GM12878 (cell line): ENCODE measurements around the gene EPB41L4A. TPM values are rescaled to one million over a fixed set of nuclear protein-coding genes. Genes with fewer than 3 reads are reported as not detected.
A peak's percentile ranks its signal among the peaks of the same experiment; 100 is the strongest.

ENCODE experiments used
- ATAC-seq: fragments of 200-7000 bp; cut with Tn5 transposase; 3 replicates; pipeline ENCODE4 v1.9.1; 2020; ENCODE audit warnings: mild to moderate bottlenecking, moderate library complexity
- BruUV-seq: library from RNA; stranded (reverse); fragments of 400-500 nt; replicated peaks from 2 replicates; lab custom pipeline; 2021; lab: Mats Ljungman, UMichigan
- CTCF ChIA-PET: fragments of 300-600 bp; sonication (Branson Sonifier 250); formaldehyde crosslinking; extraction: SDS; loops from one replicate; lab custom pipeline; 2021; ENCODE audit warnings: inconsistent platforms; lab: Yijun Ruan, JAX
- POLR2A ChIA-PET: fragments of 350-600 bp; formaldehyde crosslinking; extraction: SDS; loops from one replicate; lab custom pipeline; 2021; ENCODE audit warnings: inconsistent platforms; lab: Charles Lee
- RAD21 ChIA-PET: fragments of 300-600 bp; sonication (Branson Sonifier 250); formaldehyde crosslinking; loops from one replicate; lab custom pipeline; 2023; ENCODE audit warnings: antibody characterized with exemption; ENCODE audit not compliant: unreplicated experiment; lab: Charles Lee
- SMC1A ChIA-PET: fragments of 300-600 bp; sonication (Branson Sonifier 250); formaldehyde crosslinking; loops from one replicate; lab custom pipeline; 2023; ENCODE audit not compliant: unreplicated experiment, uncharacterized antibody; lab: Charles Lee
- DNase-seq: peaks from one replicate; pipeline ENCODE4 v3.0.0-alpha.2; 2011; ENCODE audit warnings: low read depth, low spot score
- FAIRE-seq: peaks from 3 replicates; lab custom pipeline; 2011; peaks lifted over from hg19 to GRCh38; lab: Jason Lieb, UNC
- H2AFZ ChIP-seq: 2 replicates; pipeline ENCODE4 v1.6.0; 2011; ENCODE audit warnings: low read depth, low read length, control low read depth; ENCODE audit not compliant: control insufficient read depth
- H3K27ac ChIP-seq: 2 replicates; pipeline ENCODE4 v1.5.1; 2011; ENCODE audit warnings: control low read depth; ENCODE audit not compliant: control insufficient read depth, insufficient read depth
- H3K27me3 ChIP-seq, 2 experiments: replicated peaks in 1 of 2; 2 replicates each; pipeline versions ENCODE4 v1.6.0 to v1.6.1; 2011; ENCODE audit warnings: low read length in 1 of 2; ENCODE audit not compliant: control insufficient read depth in 2 of 2, insufficient read depth in 2 of 2
- H3K36me3 ChIP-seq, 2 experiments: 2 replicates each; pipeline ENCODE4 v1.5.1; 2011; ENCODE audit warnings: low read length in 1 of 2; ENCODE audit not compliant: control insufficient read depth in 2 of 2, insufficient read depth in 2 of 2
- H3K4me1 ChIP-seq: 2 replicates; pipeline ENCODE4 v1.6.1; 2011; ENCODE audit warnings: mild to moderate bottlenecking, low read length, moderate library complexity, mixed read lengths; ENCODE audit not compliant: control insufficient read depth, insufficient read depth
- H3K4me2 ChIP-seq: 2 replicates; pipeline ENCODE4 v1.6.0; 2011; ENCODE audit warnings: control low read depth; ENCODE audit not compliant: control insufficient read depth, insufficient read depth
- H3K4me3 ChIP-seq: fragments of 200-600 bp; sonication (generic); 2 replicates; pipeline ENCODE4 v1.5.1; 2016
- H3K79me2 ChIP-seq: 2 replicates; pipeline ENCODE4 v1.6.0; 2011; ENCODE audit warnings: low read length; ENCODE audit not compliant: control insufficient read depth, insufficient read depth
- H3K9ac ChIP-seq: 2 replicates; pipeline ENCODE4 v1.8.0; 2011; ENCODE audit warnings: low read length, control low read depth, mixed read lengths; ENCODE audit not compliant: control insufficient read depth, insufficient read depth
- H3K9me3 ChIP-seq: replicated peaks from 3 replicates; pipeline ENCODE4 v1.5.1; 2011; ENCODE audit warnings: mild to moderate bottlenecking, low read length; ENCODE audit not compliant: control insufficient read depth, insufficient read depth
- H4K20me1 ChIP-seq: 2 replicates; pipeline ENCODE4 v1.6.0; 2011; ENCODE audit not compliant: control insufficient read depth, insufficient read depth
- ATF7 ChIP-seq: fragments of 450-650 bp; IDR thresholded peaks from 2 replicates; pipeline ENCODE4 v1.6.1; 2016; ENCODE audit warnings: low read depth, mild to moderate bottlenecking
- CHD4 ChIP-seq: fragments of 200-600 bp; sonication (generic); IDR thresholded peaks from 2 replicates; pipeline ENCODE4 v1.6.1; 2016; ENCODE audit warnings: mild to moderate bottlenecking
- HDAC6 ChIP-seq: fragments of 200-600 bp; sonication (generic); IDR thresholded peaks from one replicate; pipeline ENCODE4 v1.8.0; 2017; ENCODE audit warnings: antibody characterized with exemption; ENCODE audit not compliant: unreplicated experiment
- IRF4 ChIP-seq: IDR thresholded peaks from 2 replicates; pipeline ENCODE4 v1.6.1; 2011; ENCODE audit warnings: low read depth, low read length
- JUNB ChIP-seq: IDR thresholded peaks from 2 replicates; pipeline ENCODE4 v1.6.1; 2016; ENCODE audit warnings: antibody characterized with exemption, mild to moderate bottlenecking
- MTA3 ChIP-seq: IDR thresholded peaks from 2 replicates; pipeline ENCODE4 v1.6.1; 2012; ENCODE audit warnings: low read length, inconsistent platforms, borderline replicate concordance
- NFIC ChIP-seq: IDR thresholded peaks from 2 replicates; pipeline ENCODE4 v1.6.1; 2012; ENCODE audit warnings: low read depth, mild to moderate bottlenecking, inconsistent platforms, low read length, moderate library complexity
- RFX5 ChIP-seq: IDR thresholded peaks from 2 replicates; pipeline ENCODE4 v1.6.1; 2011; ENCODE audit warnings: low read depth, low read length, improper control_type of control experiment
- SIX5 ChIP-seq: IDR thresholded peaks from 2 replicates; pipeline ENCODE4 v1.6.1; 2011; ENCODE audit warnings: mild to moderate bottlenecking, low read depth, low read length, moderate library complexity; ENCODE audit not compliant: severe bottlenecking
- ZNF622 ChIP-seq: fragments of 450-650 bp; IDR thresholded peaks from 2 replicates; pipeline ENCODE4 v1.6.1; 2017; ENCODE audit warnings: mild to moderate bottlenecking, inconsistent platforms
- WGBS: methylation state at CpG from one replicate; pipeline ENCODE4 v1.1.6; 2016; ENCODE audit warnings: low lambda C conversion rate; ENCODE audit not compliant: insufficient replicate concordance, insufficient coverage; ENCODE audit errors: missing lambda C conversion rate; 5-methylcytosine and 5-hydroxymethylcytosine counted together
- in situ Hi-C: fragments of 300-500 bp; cut with MboI; formaldehyde crosslinking; loops from 9 replicates; pipeline ENCODE4 v1.14.3; 2018; ENCODE audit warnings: mixed read lengths
- intact Hi-C: fragments of 100-400 bp; cut with micrococcal nuclease; formaldehyde crosslinking; loops from one replicate; pipeline ENCODE4 v1.14.2; 2022; ENCODE audit not compliant: unreplicated experiment
- polyA plus RNA-seq, 11 experiments: library from polyadenylated mRNA; depleted of rRNA in 4 of 11; unstranded in 6 of 11; stranded (reverse) in 5 of 11; fragments of >200 nt; fragmentation: Nextera tagmentation in 4 of 11; fragmentation: Illumina TruSeq in 1 of 11; extraction: Ambion mirVana in 4 of 11; extraction: Trizol in 1 of 11; gene quantifications; 1 replicate in 1 of 11; 2 replicates in 10 of 11; pipeline versions ENCODE4 v1.2.1 to v1.2.3, GENCODE V29; 2011 to 2016; ENCODE audit warnings: inconsistent platforms in 2 of 11, missing spikeins in 2 of 11, low read depth in 1 of 11
- total RNA-seq, 4 experiments: library from RNA; depleted of rRNA in 3 of 4; stranded (reverse); fragments of >200 nt in 3 of 4; fragmentation: Illumina TruSeq in 1 of 4; extraction: Trizol in 1 of 4; gene quantifications; 2 replicates each; pipeline versions ENCODE4 v1.2.1 to v1.2.3, GENCODE V29; 2013 to 2021
- TF ChIP-seq, protein P1 (sequence below): fragments of 450-650 bp; formaldehyde crosslinking; IDR thresholded peaks from 2 replicates; pipeline ENCODE4 v1.4.0; 2020; ENCODE audit warnings: mild to moderate bottlenecking, moderate library complexity

Gene EPB41L4A
- total and polyA plus RNA-seq, 10 of the 15 experiments (the other 5 are each of a cell fraction or from before 2014, with no cell fraction given), result 0.10 to 0.67 (median 0.30) TPM

DNA sequence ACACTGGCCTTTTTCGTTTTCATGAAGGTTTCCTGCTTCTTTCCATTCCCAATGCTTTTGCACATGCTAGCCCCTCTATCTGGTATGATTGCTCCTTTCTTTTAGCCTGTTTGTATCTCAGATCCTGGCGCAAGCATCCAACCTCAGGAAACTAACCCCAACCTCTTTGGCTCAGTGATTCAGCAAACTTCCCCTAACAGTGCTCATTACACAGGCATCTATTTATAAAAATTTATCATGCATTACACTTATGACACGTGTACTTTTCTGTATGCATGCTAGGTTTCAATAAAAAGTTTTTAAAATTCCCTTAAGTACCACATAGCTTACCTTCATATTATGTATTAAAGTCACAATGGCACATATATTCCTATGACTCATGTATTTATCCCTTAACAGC lies 218.9 kb downstream of the EPB41L4A start:
- DNase-seq (no peak), FAIRE-seq (no peak), ATAC-seq (peak; percentile 57)
- CTCF ChIA-PET, result interaction anchor here (0.7 kb wide), 1 partner anchor 25 kb away, joined by 3 read pairs; no protein-coding TSS in a partner anchor
- Histone ChIP-seq H3K4me1 (no peaks in the 10 kb centered on the region), H3K36me3 (no peaks in the 10 kb centered on the region), H4K20me1 (no peaks in the 10 kb centered on the region), H3K79me2 (no peaks in the 10 kb centered on the region), H3K9me3 (no peaks in the 10 kb centered on the region), H3K27me3 (no peaks in the 10 kb centered on the region), H3K27ac (no peak overlapping the region), H3K4me3 (no peak overlapping the region), H3K4me2 (no peak overlapping the region), H2AFZ (no peak overlapping the region), H3K9ac (no peak overlapping the region)
- RAD21 ChIA-PET, result interaction anchor here (1.4 kb wide), 1 partner anchor 9 kb away, joined by 5 read pairs; no protein-coding TSS in a partner anchor
- POLR2A ChIA-PET, result no interaction called here
- WGBS, result 0% methylated on average over 3 of the region's 3 CpGs
- BruUV-seq, result no TSS peak
- in situ Hi-C loops, result no loop called here
- intact Hi-C loops, result loop anchor here (10.0 kb wide), 1 partner anchor 405 kb away; no protein-coding TSS in a partner anchor
- TF ChIP-seq ATF7 (0 out of 2 replicates have a peak, but pooled peaks have one; percentile 27), JUNB (peak; percentile 21; the same call in 1 of the 2 replicates), NFIC (peak; percentile 40; the same call in 1 of the 2 replicates), ZNF622 (no peak)
- SMC1A ChIA-PET, result no interaction called here

DNA sequence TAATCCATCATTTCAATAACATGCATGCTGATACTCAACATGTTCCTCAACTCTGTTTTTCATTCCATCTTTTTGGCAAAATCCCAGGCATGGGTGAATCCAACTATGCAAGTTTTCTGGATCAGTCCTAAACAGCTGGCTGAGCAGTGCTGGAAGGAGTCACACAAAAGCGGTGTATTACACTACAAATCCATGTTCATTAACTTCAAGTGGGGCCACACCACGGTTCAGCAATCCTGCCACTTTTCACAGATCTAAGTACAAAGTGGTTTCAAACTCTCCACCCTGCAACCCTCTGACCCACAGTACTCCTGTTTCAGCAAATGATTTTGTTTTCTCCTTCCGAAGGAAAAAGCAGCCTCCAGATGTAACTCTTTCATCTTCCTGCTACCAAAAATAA lies 222.5 kb downstream of the EPB41L4A start:
- no peak overlapping the region for H3K4me3 ChIP-seq
- in situ Hi-C loops (no loop called here), intact Hi-C loops (no loop called here)
- 63% methylated on average over 3 of the region's 3 CpGs for WGBS
- DNase-seq (no peak), FAIRE-seq (no peak), ATAC-seq (no peak)
- H4K20me1 ChIP-seq, result no peaks in the 10 kb centered on the region
- ChIA-PET CTCF (no interaction called here), POLR2A (no interaction called here), RAD21 (no interaction called here), SMC1A (interaction anchor here (0.6 to 0.7 kb wide), 2 partner anchors 8 to 576 kb away, joined by 3 read pairs; no protein-coding TSS in a partner anchor)
- H3K27ac ChIP-seq, result no peak overlapping the region
- H3K9ac ChIP-seq, result no peak overlapping the region
- no peaks in the 10 kb centered on the region for H3K79me2 ChIP-seq
- BruUV-seq, result no TSS peak
- no peaks in the 10 kb centered on the region for H3K36me3 ChIP-seq
- H3K4me1 ChIP-seq, result no peaks in the 10 kb centered on the region
- no peaks in the 10 kb centered on the region for H3K27me3 ChIP-seq
- H3K9me3 ChIP-seq, result no peaks in the 10 kb centered on the region
- no peak overlapping the region for H3K4me2 ChIP-seq
- no peak overlapping the region for H2AFZ ChIP-seq
- TF ChIP-seq RFX5 (no peak), IRF4 (no peak), SIX5 (no peak), HDAC6 (no peak), MTA3 (no peak), CHD4 (no peak), JUNB (no peak)
- TF ChIP-seq, protein P1, sequence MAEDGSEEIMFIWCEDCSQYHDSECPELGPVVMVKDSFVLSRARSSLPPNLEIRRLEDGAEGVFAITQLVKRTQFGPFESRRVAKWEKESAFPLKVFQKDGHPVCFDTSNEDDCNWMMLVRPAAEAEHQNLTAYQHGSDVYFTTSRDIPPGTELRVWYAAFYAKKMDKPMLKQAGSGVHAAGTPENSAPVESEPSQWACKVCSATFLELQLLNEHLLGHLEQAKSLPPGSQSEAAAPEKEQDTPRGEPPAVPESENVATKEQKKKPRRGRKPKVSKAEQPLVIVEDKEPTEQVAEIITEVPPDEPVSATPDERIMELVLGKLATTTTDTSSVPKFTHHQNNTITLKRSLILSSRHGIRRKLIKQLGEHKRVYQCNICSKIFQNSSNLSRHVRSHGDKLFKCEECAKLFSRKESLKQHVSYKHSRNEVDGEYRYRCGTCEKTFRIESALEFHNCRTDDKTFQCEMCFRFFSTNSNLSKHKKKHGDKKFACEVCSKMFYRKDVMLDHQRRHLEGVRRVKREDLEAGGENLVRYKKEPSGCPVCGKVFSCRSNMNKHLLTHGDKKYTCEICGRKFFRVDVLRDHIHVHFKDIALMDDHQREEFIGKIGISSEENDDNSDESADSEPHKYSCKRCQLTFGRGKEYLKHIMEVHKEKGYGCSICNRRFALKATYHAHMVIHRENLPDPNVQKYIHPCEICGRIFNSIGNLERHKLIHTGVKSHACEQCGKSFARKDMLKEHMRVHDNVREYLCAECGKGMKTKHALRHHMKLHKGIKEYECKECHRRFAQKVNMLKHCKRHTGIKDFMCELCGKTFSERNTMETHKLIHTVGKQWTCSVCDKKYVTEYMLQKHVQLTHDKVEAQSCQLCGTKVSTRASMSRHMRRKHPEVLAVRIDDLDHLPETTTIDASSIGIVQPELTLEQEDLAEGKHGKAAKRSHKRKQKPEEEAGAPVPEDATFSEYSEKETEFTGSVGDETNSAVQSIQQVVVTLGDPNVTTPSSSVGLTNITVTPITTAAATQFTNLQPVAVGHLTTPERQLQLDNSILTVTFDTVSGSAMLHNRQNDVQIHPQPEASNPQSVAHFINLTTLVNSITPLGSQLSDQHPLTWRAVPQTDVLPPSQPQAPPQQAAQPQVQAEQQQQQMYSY (CRISPR knock-in tag), result no peak
